OCI-LY3 (cell line): Measurements from ENCODE around the gene ESAM.

Experiments used
- CTCF ChIP-seq: fragments of 200-600, 300-600 bp; sonication (generic); IDR thresholded peaks from 2 replicates; pipeline ENCODE4 v1.5.1; 2014; ENCODE audit warnings: antibody characterized with exemption, low read length, low read depth
- EZH2phosphoT487 ChIP-seq: fragments of 200-600 bp; shearing (Covaris generic); IDR thresholded peaks from 2 replicates; pipeline ENCODE4 v1.6.1; 2018; ENCODE audit warnings: antibody characterized with exemption, mixed run types, low read depth

- TF ChIP-seq CTCF (no peak), EZH2phosphoT487 (no peak)
Observed at GRCh38 chr11:124753205-124753604, 8.9 kb downstream of the ESAM start.
